Epidermal melanocyte (primary cell): ENCODE data around the gene SLC12A7.

ENCODE experiments used
- DNase-seq: peaks from one replicate; pipeline ENCODE4 v3.0.0; 2011; ENCODE audit warnings: low spot score; ENCODE audit not compliant: insufficient read length

SLC12A7 gene

GRCh38 chr5:1110307-1111240, 1.3 kb downstream of the SLC12A7 start:
- peak; percentile 39 for DNase-seq

- no peak for DNase-seq
Observed at GRCh38 chr5:1109542-1110306, 2.1 kb downstream of the SLC12A7 start.

- DNase-seq: no peak
Observed at GRCh38 chr5:1108865-1109174, 3.0 kb downstream of the SLC12A7 start.

- DNase-seq: no peak
Observed at GRCh38 chr5:1108023-1108864, 3.6 kb downstream of the SLC12A7 start.

GRCh38 chr5:1107167-1108022, 4.5 kb downstream of the SLC12A7 start:
- DNase-seq: no peak

- no peak for DNase-seq
Observed at GRCh38 chr5:1106385-1107166, 5.3 kb downstream of the SLC12A7 start.

GRCh38 chr5:1105350-1106265, 6.3 kb downstream of the SLC12A7 start:
- no peak for DNase-seq

GRCh38 chr5:1104327-1105006, 7.4 kb downstream of the SLC12A7 start:
- no peak for DNase-seq

GRCh38 chr5:1103505-1104326, 8.1 kb downstream of the SLC12A7 start:
- DNase-seq: no peak

- no peak for DNase-seq
Observed at GRCh38 chr5:1103093-1103492, 8.8 kb downstream of the SLC12A7 start.

- peak; percentile 54 for DNase-seq
Observed at GRCh38 chr5:1101961-1102713, 9.7 kb downstream of the SLC12A7 start.

- DNase-seq: no peak
Observed at GRCh38 chr5:1100664-1101574, 10.9 kb downstream of the SLC12A7 start.

GRCh38 chr5:1099926-1100663, 11.8 kb downstream of the SLC12A7 start:
- no peak for DNase-seq

- no peak for DNase-seq
Observed at GRCh38 chr5:1098986-1099597, 12.8 kb downstream of the SLC12A7 start.
